ENCODE measurements around the gene TADA1.
"Not testable (repeated sequence)": the region's sequence is repeated elsewhere in the genome, so short reads cannot be mapped to it uniquely, and the experiment has no call there.

TADA1 gene

DNA sequence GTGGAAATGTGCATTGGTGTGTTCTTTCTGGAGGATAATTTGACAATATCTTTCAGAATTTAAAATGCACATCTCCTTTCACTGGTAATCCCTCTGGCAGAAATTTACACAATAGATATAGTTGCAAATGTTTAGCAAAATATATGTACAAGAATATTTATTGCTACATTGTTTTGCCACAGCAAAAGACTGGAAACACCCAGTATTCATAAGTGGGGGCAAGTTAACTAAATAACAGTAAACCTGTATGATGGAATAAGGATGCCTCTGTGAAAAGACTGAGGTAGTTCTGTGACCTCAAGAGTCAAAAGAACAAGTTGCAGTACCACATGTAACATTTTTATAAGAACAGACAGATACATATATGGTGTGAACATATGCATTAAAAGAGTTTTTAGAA is 13.7 kb upstream of the TADA1 start:
- DNase-seq = no peak

DNA sequence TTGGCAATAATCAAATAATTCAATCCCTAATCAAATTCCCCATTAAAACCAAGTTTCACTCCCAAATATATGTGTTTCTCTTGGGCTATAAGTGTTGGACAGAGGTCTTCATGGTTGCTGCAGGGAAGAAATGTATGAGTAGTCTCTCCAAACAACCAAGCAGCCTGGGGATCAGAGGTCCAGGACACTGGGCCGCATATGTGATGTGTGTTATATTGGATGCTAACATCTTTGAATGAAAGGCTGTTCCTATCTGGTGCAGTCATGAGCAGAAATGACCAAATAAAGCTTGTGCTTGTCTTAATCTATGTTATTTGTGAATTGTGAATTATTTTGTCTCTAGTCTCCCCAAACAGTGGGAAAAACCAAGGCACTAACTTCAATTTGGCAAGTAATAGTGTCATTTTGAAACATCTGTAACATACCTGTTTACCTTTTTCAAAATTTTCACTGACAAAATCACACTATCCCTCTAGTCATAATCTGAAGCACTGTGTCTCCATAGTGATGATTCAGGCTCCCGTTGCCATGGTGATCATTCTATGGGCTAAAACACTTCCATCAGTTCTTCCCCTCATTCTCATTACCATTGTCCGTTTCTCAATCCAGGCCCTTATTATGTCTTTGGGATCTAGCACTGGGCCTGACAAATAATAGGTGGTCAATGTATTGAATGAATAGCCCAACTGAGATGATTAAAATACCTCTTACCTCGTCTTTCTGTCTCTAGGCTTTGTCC is 12.5 kb upstream of the TADA1 start:
- no peak for DNase-seq

DNA sequence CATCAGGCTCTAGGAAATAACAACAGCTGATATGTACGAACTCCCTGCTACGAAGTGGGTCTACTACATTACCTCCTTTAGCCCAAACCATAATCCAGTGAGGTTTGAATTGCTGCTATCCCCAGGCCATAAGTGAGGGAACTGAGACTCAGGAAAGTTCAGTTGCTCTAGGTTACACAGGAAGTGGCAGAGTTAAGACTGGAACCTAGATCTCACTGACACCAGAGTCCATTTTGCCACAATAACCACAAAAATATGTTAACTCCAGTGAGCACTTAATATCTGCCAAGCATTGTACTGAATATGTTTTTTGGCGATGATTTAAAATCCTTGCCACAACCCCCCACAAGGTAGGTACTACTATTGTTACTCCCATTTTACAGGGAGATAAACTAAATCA is 8.9 kb upstream of the TADA1 start:
- no peak for DNase-seq

DNA sequence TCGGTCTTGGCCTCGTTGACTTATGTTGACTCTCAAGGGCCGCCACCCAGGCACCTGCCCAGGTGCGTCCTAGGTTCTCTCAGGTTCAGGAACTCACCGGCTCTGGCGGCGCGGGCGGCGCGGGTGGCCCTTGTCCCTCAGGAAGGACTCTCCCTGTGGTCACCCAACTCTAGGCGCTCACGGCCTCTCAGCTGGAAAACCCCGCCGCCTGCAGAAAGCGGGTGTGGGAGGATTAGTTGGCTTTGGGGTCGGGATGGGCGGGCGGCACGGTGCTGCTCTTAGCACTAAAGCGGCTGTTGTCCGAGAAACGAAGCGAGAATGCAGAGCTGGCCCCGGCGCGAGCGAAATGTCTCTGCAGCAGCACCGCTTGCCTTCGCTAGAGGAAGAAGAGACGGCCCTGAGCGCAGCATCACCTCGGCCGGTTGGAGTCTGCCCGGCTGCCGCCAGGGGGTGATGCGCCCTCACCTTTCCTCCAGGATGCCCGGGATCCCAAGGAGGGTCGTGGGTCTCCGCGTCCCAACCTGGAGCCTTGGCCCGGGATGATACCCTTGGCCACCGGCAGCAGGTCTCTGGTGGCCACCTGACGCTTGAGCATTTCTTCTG is 8.1 kb upstream of the TADA1 start:
- peak; percentile 31 to 58 for DNase-seq

DNA sequence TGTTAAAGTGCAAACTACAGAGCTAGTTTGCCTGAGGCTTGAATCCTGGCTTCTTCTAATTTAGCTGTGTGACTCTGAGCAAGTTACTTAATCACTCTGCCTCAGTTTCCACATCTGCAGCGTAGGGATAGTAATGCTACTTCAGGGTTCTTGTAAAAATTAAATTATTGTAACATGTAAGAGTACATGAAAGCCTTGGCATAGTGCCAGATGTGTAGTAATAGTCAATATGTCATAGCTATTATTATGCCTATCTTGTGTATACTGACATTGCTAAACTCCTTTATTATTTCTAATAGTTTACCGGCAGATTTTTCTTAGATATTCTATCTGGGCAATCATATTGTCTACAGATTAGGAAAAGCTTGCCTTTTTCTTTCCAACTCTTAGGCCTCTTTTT is 6.8 kb upstream of the TADA1 start:
- no peak for DNase-seq

DNA sequence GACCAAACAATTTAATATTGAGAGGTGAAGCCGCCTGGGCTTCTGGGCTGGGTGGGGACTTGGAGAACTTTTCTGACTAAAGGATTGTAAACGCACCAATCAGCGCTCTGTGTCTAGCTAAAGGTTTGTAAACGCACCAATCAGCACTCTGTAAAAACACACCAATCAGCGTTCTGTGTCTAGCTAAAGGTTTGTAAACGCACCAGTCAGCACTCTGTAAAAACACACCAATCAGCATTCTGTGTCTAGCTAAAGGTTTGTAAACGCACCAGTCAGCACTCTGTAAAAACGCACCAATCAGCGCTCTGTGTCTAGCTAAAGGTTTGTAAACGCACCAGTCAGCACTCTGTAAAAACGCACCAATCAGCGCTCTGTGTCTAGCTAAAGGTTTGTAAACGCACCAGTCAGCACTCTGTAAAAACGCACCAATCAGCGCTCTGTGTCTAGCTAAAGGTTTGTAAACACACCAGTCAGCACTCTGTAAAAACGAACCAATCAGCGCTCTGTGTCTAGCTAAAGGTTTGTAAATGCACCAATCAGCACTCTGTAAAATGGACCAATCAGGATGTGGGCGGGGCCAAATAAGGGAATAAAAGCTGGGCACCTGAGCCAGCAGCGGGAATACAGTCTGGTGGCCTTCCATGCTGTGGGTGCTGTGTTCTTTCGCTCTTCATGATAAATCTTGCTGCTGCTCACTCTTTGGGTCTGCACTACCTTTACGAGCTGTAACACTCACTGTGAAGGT is 2.3 kb upstream of the TADA1 start:
- not testable (repeated sequence) for DNase-seq

DNA sequence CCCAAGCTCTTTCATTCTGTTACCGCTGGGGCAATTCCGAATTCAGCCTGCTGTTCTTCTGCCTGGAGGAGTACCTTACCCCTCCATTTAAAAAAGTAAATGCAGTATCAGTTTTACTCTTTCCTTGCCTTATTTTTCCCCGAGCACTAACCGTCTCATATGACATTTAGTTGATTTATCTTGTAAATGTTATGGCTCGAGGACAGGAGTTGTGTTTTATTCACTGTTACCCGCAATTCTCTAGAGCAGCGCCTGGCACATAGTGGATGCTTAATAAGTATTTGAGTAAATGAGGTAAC is 425 bp upstream of the TADA1 start:
- DNase-seq = no peak

DNA sequence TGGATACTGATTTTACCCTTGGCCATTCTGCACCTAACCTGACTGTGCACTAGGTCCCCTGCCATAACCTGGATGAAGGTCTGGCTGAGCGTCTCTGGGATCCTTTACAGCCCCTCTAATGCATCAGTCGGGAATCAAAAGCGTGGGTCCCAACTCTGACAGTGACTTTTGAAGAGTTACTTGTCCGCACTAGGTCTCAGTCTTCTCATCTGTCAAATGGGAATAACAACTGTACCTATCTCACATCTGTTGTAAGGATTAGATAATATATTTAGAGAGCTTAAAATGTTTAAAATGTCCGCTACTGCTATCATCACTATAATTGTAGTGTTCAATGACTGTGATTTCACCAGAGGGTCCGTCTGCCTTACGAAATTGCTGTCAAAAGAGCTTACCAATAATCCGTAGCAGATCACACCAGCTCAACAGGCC is 746 bp downstream of the TADA1 start:
- DNase-seq = no peak

DNA sequence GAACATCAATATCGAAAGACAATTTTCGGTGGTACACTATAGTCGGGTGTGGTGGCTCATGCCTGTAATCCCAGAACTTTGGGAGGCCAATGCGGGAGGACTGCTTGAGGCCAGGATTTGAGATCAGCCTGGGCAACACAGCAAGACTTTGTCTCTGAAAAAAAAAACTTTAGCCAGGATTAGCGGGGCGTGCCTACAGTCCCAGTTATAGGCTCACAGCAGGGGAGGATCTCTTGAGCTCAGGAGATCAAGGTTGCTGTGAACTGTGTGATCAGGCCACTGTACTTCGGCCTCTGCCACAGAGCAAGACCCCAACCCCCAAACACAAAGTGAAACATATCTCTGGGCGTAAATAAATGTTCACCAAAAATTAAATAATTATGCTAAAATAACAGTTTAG is 1.6 kb downstream of the TADA1 start:
- DNase-seq = no peak

DNA sequence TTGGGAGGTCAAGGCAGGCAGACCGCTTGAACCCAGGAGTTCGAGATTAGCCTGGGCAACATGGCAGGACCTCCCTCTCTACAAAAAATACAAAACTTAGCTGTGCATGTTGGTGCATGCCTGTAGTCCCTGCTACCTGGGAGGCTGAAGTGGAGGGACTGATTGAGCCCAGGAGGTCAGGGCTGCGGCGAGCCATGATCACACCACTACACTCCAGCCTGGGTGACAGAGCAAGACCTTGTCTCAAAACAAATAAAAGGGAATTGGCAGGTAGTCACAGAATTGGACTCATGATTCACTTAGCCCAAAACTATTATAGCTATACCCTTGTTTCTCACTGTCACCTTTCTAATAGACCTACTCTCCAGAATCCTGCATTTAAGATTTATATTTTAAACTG is 5.5 kb downstream of the TADA1 start:
- no peak for DNase-seq

DNA sequence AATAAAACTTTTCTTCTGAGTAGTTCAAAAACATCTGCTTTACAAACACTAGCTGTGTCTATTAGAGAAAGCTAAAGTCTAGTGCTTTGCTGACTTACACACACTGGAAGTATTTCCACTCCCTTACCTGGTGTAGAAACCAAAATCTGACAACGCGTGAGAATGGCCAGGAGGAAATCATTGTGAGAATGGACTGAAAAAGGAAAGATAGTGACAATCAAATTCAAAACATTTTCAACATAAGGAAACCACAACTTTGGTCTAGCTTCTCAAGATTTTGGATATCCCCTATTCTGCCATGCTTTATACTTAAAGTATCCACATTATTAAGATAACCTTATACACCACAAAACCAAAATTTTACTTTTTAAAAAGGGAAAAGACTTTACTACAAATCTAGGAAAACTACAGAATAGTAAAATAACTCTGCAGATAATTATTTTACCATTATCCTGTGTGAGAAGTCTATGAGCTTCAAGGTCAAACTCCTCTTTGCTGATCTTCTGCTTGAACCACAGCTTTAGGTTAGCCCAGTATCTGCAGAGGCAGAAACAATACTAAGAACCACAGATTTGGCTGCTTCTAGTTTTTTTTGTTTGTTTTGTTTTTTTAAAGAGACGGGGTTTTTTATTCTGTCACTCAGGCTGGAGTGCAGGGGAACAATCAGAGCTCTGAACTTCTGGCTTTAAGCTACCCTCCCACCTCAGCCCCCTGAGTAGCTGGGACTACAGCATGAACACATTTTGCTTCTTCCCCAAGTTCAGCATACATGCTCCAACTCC is 6.6 kb downstream of the TADA1 start:
- DNase-seq = no peak

DNA sequence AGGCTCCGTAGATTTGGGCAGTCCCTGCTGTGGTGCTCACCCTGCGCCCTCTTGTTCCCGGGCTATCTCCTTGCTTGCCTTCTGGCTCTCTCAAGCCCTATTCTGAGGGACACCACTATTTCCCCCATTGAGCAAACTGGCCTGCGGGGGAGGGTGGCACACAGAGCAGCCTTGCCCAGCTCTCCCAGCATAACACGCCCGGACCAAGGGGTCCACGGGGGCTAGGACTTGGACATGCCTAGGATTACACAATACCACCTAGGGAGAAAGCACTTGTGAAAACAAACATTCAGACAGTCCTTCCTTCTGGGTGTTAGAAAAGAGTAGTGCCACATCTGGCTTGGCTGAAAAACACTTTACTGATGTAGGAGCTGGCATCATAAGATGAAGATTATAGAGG is 7.4 kb downstream of the TADA1 start:
- no peak for DNase-seq

DNA sequence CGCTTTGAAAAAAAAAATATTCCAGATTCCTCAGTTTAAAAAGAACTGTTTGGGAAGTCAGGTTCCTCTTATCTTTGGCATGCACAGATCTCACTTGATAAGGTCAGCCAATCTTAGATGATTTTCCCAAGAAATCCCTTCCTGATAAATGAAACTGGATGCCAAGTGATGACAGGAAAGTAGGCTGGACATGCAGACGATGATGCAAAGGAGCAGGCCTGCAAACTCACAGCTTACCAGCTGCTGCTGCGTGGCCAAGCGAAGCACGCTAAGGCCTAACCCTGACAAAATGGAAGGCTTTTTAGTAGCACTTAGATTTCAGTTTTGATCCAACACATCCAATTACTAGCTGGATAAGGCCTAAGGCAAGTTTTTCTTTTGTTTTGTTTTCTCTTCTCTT is 10.1 kb downstream of the TADA1 start:
- no peak for DNase-seq

DNA sequence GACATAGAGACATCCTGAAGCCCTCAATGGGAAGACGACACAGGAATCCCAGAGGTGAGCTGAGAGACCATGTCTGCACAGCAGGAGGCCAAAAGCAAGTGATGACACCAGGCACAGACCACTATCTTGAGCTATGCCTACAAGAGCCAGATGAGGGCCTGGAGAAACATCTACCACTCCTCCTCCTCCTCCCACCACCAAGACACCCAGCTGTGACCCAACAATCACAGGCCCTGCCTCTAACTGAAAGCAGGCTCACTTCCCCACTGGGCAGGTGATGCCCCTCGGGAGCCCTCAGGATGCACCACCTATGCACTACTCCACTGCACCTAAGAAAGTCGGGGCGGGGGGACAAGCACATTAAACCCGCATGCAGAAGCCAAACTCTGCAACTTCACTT is 16.5 kb downstream of the TADA1 start:
- DNase-seq = no peak

DNA sequence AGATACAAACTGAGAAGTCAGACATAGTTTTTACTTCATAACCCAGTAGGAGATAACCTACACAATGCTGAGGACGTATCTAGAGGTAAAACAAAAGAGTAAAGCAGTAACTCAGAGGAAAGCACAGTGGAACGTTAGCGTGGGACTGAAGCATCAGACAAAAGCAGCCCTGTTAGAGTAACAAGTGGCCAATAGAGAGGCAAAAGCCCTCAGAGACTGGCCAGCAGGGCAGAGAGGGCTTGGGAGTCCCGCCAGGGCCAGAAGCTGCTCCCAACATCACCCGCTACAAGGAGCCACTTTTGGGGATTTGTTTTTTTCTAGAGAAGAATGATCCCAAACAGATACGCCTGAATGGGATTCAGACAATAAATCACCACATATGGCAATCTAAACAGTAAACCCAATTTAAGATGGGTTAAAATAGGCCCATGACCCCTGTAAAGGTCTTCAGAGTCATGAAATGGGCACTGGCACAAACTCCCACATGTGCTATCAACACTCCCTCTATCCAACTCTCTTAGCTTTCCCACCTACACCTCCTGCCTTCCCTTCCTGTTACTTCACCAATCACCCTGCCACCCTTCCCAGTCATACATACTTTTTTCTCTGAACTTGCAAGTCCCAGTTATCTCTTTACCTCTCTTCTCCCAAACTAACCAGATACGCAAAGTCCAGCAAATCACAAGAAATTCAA is 17.2 kb downstream of the TADA1 start:
- no peak for DNase-seq

DNA sequence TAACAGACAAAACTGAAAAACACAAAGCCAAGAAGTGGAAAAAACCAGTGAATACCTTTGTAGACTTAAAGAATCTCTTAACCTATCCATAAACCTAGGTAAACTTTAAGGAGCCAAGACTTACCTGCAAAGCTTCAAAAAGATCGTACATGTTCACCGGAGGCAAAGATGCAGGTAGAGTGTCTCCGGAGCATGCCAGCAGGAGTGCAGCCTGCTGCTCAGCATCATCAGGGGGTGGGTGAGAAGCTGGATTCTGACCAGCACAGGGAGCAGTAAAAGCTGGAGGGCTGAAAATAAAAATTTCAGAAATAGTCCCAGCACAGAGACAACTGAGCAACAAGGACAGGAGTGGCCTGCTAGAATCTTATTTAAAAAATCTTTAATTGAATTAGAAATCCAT is 18.1 kb downstream of the TADA1 start:
- no peak for DNase-seq

DNA sequence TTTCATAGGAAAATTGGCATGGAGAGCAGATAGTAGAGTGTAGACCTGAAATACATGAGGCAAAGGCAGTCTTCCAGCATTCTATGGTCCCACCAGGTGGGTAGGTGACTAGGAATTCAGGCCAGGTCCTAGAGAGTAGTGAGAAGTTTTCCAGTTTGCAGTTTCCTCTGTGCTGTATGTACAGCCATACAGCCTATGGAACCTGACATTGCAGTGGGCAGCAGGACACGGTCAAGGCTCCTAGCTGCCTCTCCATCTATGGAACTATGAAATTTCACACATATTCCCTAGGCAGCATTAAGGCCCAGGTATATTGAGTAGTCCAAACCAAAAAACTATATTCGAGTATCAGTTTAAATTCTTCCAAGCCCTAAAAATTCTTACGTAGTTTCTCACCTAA is 20.5 kb downstream of the TADA1 start:
- DNase-seq = no peak

DNA sequence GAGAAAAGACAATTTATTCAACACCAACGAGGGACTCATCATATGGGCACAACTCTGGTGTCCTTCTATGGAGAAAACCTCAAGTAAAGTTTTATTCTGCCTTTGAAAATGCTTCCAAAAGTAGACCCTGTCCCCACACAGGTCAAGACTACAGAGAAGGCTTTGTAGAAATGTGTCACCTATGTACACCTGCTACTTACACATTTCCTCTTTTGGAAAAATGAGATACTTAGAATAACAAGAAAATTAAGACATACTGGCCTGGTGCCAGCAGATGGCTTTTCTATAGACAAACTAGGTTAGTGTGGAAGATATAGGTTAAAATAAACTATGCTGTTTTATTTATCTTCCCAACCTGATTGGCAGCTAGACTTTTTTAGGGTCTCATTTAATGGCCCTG is 23.1 kb downstream of the TADA1 start:
- DNase-seq = no peak

DNA sequence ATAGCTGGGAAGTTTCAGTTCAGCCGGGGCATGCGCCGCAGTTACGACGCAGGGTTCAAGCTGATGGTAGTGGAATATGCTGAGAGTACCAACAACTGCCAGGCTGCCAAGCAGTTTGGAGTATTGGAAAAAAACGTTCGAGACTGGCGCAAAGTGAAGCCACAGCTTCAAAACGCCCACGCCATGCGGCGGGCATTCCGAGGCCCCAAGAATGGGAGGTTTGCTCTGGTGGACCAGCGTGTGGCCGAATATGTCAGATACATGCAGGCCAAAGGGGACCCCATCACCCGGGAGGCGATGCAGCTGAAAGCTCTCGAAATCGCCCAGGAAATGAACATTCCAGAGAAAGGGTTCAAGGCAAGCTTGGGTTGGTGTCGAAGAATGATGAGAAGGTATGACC is 26.9 kb downstream of the TADA1 start:
- DNase-seq = no peak

DNA sequence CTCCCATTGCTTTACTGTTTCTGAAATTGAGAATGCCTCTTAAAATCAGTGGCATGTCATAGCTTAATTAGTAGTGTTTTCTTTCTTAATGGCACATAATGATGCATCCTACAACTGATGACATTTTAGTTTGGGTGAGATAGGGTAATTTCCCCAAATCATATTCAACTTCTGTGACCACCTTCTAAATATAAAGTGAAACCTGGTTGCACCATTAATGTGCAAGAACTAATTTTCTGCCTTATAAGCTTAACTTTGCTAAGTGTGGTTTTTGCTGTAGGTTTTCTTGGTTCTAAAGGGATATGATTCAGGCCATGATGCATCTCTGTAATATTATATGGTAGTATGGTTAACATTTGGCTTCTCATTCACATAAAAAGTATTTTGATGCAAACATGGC is 27.9 kb downstream of the TADA1 start:
- no peak for DNase-seq

DNA sequence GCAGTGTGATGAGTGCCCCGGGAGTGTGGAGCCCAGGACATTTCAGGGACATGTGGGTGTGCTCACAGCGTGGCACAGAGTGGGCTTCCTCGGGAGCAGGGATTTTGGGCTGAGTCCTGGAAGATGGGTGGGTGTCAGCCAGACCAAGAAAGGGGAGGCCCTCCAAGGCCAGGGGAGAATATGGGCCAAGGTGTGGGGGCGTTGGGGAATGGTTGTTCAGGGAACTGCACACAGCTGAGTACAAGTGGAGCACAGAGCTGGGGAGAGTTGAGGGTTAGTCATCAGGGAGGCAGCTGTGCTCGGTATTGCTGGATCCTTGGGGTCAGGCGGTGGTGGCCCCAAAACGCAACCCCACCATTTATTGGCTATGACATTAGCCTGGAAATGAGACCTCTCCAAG is 31.3 kb downstream of the TADA1 start:
- no peak for DNase-seq

DNA sequence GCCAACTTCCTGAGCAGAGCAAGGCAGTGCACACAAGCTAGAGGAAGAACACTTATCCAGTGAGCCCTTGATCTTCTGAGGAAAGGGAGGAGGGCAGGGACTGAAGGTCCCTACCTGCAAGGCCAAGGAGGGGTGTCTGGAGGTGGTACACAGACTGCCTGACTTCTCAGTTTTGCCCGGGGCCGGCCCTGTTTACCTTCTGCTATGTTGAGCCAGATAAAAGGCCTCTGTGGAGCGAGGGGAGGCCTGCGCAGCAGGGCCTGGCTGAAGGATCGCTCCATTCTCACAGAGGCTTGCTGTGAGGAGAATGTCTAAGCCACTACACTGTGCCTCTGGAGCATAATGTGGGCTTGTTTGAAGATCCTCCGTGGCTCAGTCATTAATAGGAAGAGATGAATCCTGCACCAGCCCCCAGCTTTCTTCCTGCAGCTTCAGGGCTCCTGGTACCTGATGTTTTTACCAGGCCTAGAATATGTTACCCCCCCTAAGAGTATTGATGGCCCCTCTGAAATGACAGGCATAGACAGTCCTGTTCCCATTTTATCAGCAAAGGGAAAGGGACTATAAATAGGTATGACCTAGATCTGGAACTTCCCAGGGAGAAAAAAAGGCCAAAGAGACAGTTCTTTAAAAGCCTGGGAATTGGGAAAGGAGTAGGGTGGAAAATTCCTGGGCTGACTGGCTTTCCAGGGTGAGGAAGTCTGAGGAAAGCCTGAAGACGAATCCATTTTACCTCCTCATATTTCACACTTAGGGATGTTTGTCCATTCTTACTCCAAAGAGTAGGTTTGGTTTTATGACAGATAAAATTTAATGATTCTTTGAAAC is 32.1 kb downstream of the TADA1 start:
- no peak for DNase-seq

Measured in stimulated activated CD4-positive, alpha-beta T cell treated with anti-CD3 and anti-CD28 coated beads, Interleukin-2, amount 100 ng/mL, for 24 hours (primary cell).